Astrocyte (in vitro differentiated cells and primary cell): ENCODE results near the gene IRF2BPL. TPM values are rescaled to one million over a fixed set of nuclear protein-coding genes. Genes with fewer than 3 reads are reported as not detected.

ENCODE experiments used
- DNase-seq: peaks from one replicate; pipeline ENCODE4 v3.0.0-alpha.2; 2010; ENCODE audit warnings: low read depth
- FAIRE-seq: peaks from 2 replicates; lab custom pipeline; 2011; peaks lifted over from hg19 to GRCh38; lab: Jason Lieb, UNC
- H2AFZ ChIP-seq: 2 replicates; pipeline ENCODE4 v1.6.0; 2012; ENCODE audit warnings: low read depth, low read length, inconsistent platforms
- H3K27ac ChIP-seq: 2 replicates; pipeline ENCODE4 v1.5.1; 2011; ENCODE audit warnings: low read depth, low read length, inconsistent platforms
- H3K27me3 ChIP-seq: 2 replicates; pipeline ENCODE4 v1.6.0; 2011; ENCODE audit warnings: low read length, inconsistent platforms; ENCODE audit not compliant: insufficient read depth
- H3K36me3 ChIP-seq: 2 replicates; pipeline ENCODE4 v1.5.1; 2011; ENCODE audit warnings: low read length, inconsistent platforms; ENCODE audit not compliant: insufficient read depth
- H3K4me1 ChIP-seq: 2 replicates; pipeline ENCODE4 v1.5.1; 2011; ENCODE audit warnings: low read length, inconsistent platforms; ENCODE audit not compliant: insufficient read depth
- H3K4me2 ChIP-seq: 2 replicates; pipeline ENCODE4 v1.6.0; 2012; ENCODE audit warnings: low read length, inconsistent platforms
- H3K4me3 ChIP-seq: 2 replicates; pipeline ENCODE4 v1.5.1; 2011; ENCODE audit warnings: low read depth, mild to moderate bottlenecking, low read length, inconsistent platforms; ENCODE audit not compliant: insufficient read depth
- H3K79me2 ChIP-seq: 2 replicates; pipeline ENCODE4 v1.6.0; 2012; ENCODE audit warnings: mild to moderate bottlenecking, low read length, inconsistent platforms; ENCODE audit not compliant: insufficient read depth
- H3K9ac ChIP-seq: 2 replicates; pipeline ENCODE4 v1.6.0; 2012; ENCODE audit warnings: mild to moderate bottlenecking, low read length, inconsistent platforms
- H3K9me3 ChIP-seq: 2 replicates; pipeline ENCODE4 v1.5.1; 2012; ENCODE audit warnings: low read depth, mild to moderate bottlenecking, low read length, inconsistent platforms; ENCODE audit not compliant: insufficient read depth
- H4K20me1 ChIP-seq: 2 replicates; pipeline ENCODE4 v1.6.0; 2012; ENCODE audit warnings: low read length, inconsistent platforms; ENCODE audit not compliant: insufficient read depth
- H3K27ac Mint-ChIP-seq: one replicate; pipeline ENCODE4 v1.8.0; 2021; ENCODE audit warnings: mild to moderate bottlenecking, mixed read lengths; ENCODE audit not compliant: unreplicated experiment
- H3K27me3 Mint-ChIP-seq: one replicate; pipeline ENCODE4 v1.8.0; 2021; ENCODE audit warnings: low read depth, mixed read lengths; ENCODE audit not compliant: unreplicated experiment
- H3K36me3 Mint-ChIP-seq: one replicate; pipeline ENCODE4 v1.8.0; 2021; ENCODE audit warnings: low read depth, mixed read lengths; ENCODE audit not compliant: unreplicated experiment
- H3K4me1 Mint-ChIP-seq: one replicate; pipeline ENCODE4 v1.8.0; 2021; ENCODE audit warnings: low read depth, mixed read lengths; ENCODE audit not compliant: unreplicated experiment
- H3K4me3 Mint-ChIP-seq: one replicate; pipeline ENCODE4 v1.8.0; 2021; ENCODE audit warnings: mild to moderate bottlenecking, moderate library complexity, mixed read lengths; ENCODE audit not compliant: unreplicated experiment
- H3K9me3 Mint-ChIP-seq: one replicate; pipeline ENCODE4 v1.8.0; 2021; ENCODE audit warnings: mild to moderate bottlenecking, mixed read lengths; ENCODE audit not compliant: unreplicated experiment
- CTCF ChIP-seq: IDR thresholded peaks from 2 replicates; pipeline ENCODE4 v1.5.1; 2011; ENCODE audit warnings: low read depth, mild to moderate bottlenecking, inconsistent platforms, low read length, moderate library complexity; ENCODE audit not compliant: insufficient read depth
- EZH2 ChIP-seq: IDR thresholded peaks from 2 replicates; pipeline ENCODE4 v1.6.1; 2012; ENCODE audit warnings: mild to moderate bottlenecking, low read length, inconsistent platforms; ENCODE audit not compliant: insufficient read depth
- total RNA-seq: library from RNA; stranded (reverse); gene quantifications from 2 replicates; pipeline ENCODE4 v1.2.1, GENCODE V29; 2021

Gene IRF2BPL
- total RNA-seq, 1 donor from 2014 or later = 42.7 TPM

GRCh38 chr14:76993752-76994151, 34.8 kb downstream of the IRF2BPL start:
- Mint-ChIP-seq H3K36me3 (no peaks in the 10 kb centered on the region), H3K9me3 (no peaks in the 10 kb centered on the region), H3K27me3 (peaks cover 9% of the 10 kb centered on the region), H3K4me1 (peaks cover 23% of the 10 kb centered on the region), H3K4me3 (no peak overlapping the region), H3K27ac (no peak overlapping the region)
- Histone ChIP-seq H4K20me1 (no peaks in the 10 kb centered on the region), H3K27ac (no peak overlapping the region), H3K4me2 (no peak overlapping the region), H3K9me3 (no peaks in the 10 kb centered on the region), H3K79me2 (no peaks in the 10 kb centered on the region), H3K27me3 (no peaks in the 10 kb centered on the region), H3K36me3 (no peaks in the 10 kb centered on the region), H3K4me1 (peaks cover 3% of the 10 kb centered on the region), H3K4me3 (no peak overlapping the region), H3K9ac (no peak overlapping the region), H2AFZ (no peak overlapping the region)
- DNase-seq (no peak), FAIRE-seq (no peak)
- TF ChIP-seq CTCF (no peak), EZH2 (no peak)

DNA sequence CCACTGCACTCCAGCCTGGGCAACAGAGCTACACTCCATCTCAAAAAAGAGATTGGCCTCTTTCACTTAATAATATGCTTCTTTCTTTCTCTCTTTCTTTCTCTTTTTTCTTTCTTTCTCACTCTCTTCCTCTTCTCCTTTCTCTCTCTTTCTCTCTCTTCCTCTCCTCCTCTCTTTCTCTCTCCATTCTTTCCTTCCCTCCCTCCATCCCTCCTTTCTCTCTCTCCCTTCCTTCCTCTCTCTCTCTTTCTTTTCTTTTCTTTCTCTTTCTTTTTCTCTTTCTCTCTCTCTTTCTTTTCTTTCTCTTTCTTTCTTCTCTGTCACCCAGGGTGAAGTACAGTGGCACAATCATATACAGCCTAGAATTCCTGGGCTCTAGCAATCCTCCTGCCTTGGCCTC, 38.4 kb downstream of the IRF2BPL start:
- H3K4me1 Mint-ChIP-seq = peaks cover 28% of the 10 kb centered on the region
- no peaks in the 10 kb centered on the region for H3K27me3 ChIP-seq
- no peak overlapping the region for H3K4me3 Mint-ChIP-seq
- no peaks in the 10 kb centered on the region for H3K36me3 ChIP-seq
- no peak overlapping the region for H3K4me2 ChIP-seq
- FAIRE-seq = no peak
- no peaks in the 10 kb centered on the region for H3K9me3 ChIP-seq
- no peak overlapping the region for H3K9ac ChIP-seq
- no peaks in the 10 kb centered on the region for H3K36me3 Mint-ChIP-seq
- H2AFZ ChIP-seq = no peak overlapping the region
- H3K9me3 Mint-ChIP-seq = no peaks in the 10 kb centered on the region
- no peak for DNase-seq
- peaks cover 18% of the 10 kb centered on the region for H3K4me1 ChIP-seq
- H3K27ac Mint-ChIP-seq = no peak overlapping the region
- peaks cover 1% of the 10 kb centered on the region for H3K27me3 Mint-ChIP-seq
- no peak for TF ChIP-seq EZH2
- H3K79me2 ChIP-seq = no peaks in the 10 kb centered on the region
- no peak overlapping the region for H3K4me3 ChIP-seq
- no peaks in the 10 kb centered on the region for H4K20me1 ChIP-seq
- H3K27ac ChIP-seq = no peak overlapping the region

- Histone ChIP-seq H2AFZ (no peak overlapping the region), H3K27me3 (no peaks in the 10 kb centered on the region), H3K4me1 (peaks cover 19% of the 10 kb centered on the region), H3K36me3 (no peaks in the 10 kb centered on the region), H4K20me1 (no peaks in the 10 kb centered on the region), H3K9me3 (no peaks in the 10 kb centered on the region), H3K4me3 (no peak overlapping the region), H3K79me2 (no peaks in the 10 kb centered on the region), H3K4me2 (no peak overlapping the region), H3K9ac (no peak overlapping the region), H3K27ac (no peak overlapping the region)
- no peak for DNase-seq
- Mint-ChIP-seq H3K4me1 (peaks cover 37% of the 10 kb centered on the region), H3K27me3 (peaks cover 1% of the 10 kb centered on the region), H3K36me3 (no peaks in the 10 kb centered on the region), H3K4me3 (no peak overlapping the region), H3K27ac (peak overlapping the region; percentile 11), H3K9me3 (no peaks in the 10 kb centered on the region)
- TF ChIP-seq EZH2 = no peak
- no peak for TF ChIP-seq CTCF
- FAIRE-seq = no peak
These were observed 40.5 kb downstream of the IRF2BPL start for GRCh38 chr14:76987956-76988520.
